ENCODE results near the gene MMP24.
A peak's percentile ranks its signal among the peaks of the same experiment; 100 is the strongest.
"Not testable (repeated sequence)": the region's sequence is repeated elsewhere in the genome, so short reads cannot be mapped to it uniquely, and the experiment has no call there.

The MMP24 gene

GRCh38 chr20:35226126-35226883, at the start of gene MMP24:
Gene MMP24 (plus strand): TSS chr20:35226690. CDS start chr20:35226739, 49 bp downstream.
- no peak for DNase-seq (ENCODE audit: low read depth in 2 of 2)

GRCh38 chr20:35179292-35180212, 46.9 kb upstream of the MMP24 start:
- no peak for DNase-seq (ENCODE audit: low read depth in 2 of 2)

- DNase-seq (ENCODE audit: low read depth in 2 of 2), result no peak
Measured at GRCh38 chr20:35180266-35180665, 46.2 kb upstream of the MMP24 start.

- DNase-seq (ENCODE audit: low read depth in 2 of 2), result no peak
Measured at GRCh38 chr20:35181731-35182130, 44.8 kb upstream of the MMP24 start.

GRCh38 chr20:35186691-35187289, 39.7 kb upstream of the MMP24 start:
- not testable (repeated sequence) for DNase-seq (ENCODE audit: low read depth in 2 of 2)

GRCh38 chr20:35187584-35188190, 38.8 kb upstream of the MMP24 start:
- DNase-seq (ENCODE audit: low read depth in 2 of 2), result no peak

GRCh38 chr20:35189223-35189622, 37.3 kb upstream of the MMP24 start:
- not testable (repeated sequence) for DNase-seq (ENCODE audit: low read depth in 2 of 2)

- no peak for DNase-seq (ENCODE audit: low read depth in 2 of 2)
Measured at GRCh38 chr20:35190556-35190955, 35.9 kb upstream of the MMP24 start.

GRCh38 chr20:35191419-35192117, 34.9 kb upstream of the MMP24 start:
- no peak for DNase-seq (ENCODE audit: low read depth in 2 of 2)

GRCh38 chr20:35192118-35192872, 34.2 kb upstream of the MMP24 start:
- DNase-seq (ENCODE audit: low read depth in 2 of 2), result no peak

GRCh38 chr20:35193031-35193791, 33.3 kb upstream of the MMP24 start:
- not testable (repeated sequence) for DNase-seq (ENCODE audit: low read depth in 2 of 2)

GRCh38 chr20:35196313-35196712, 30.2 kb upstream of the MMP24 start:
- no peak for DNase-seq (ENCODE audit: low read depth in 2 of 2)

- DNase-seq (ENCODE audit: low read depth in 2 of 2), result no peak
Measured at GRCh38 chr20:35199740-35200139, 26.8 kb upstream of the MMP24 start.

- DNase-seq (ENCODE audit: low read depth in 2 of 2), result no peak
Measured at GRCh38 chr20:35200267-35200666, 26.2 kb upstream of the MMP24 start.

GRCh38 chr20:35201467-35201866, 25.0 kb upstream of the MMP24 start:
- not testable (repeated sequence) for DNase-seq (ENCODE audit: low read depth in 2 of 2)

- no peak for DNase-seq (ENCODE audit: low read depth in 2 of 2)
Measured at GRCh38 chr20:35206802-35207201, 19.7 kb upstream of the MMP24 start.

GRCh38 chr20:35207950-35208611, 18.4 kb upstream of the MMP24 start:
- DNase-seq (ENCODE audit: low read depth in 2 of 2), result peak; percentile 63 to 72

GRCh38 chr20:35215066-35215956, 11.2 kb upstream of the MMP24 start:
- no peak for DNase-seq (ENCODE audit: low read depth in 2 of 2)
